ENCODE data around the gene MYRFL.

GRCh38 chr12:69961246-69961645, 136.2 kb downstream of the MYRFL start:
- TF ChIP-seq CTCF (IDR thresholded peaks at IDR 0.05; ENCODE audit: low read depth, low read length, poor library complexity, severe bottlenecking), result no peak
- no peak for TF ChIP-seq EZH2phosphoT487 (IDR thresholded peaks at IDR 0.05; ENCODE audit: borderline replicate concordance, low read length)

Data from DOHH2 (cell line).